Measurements from ENCODE around the gene XYLT1. TPM values are rescaled to one million over a fixed set of nuclear protein-coding genes. Genes with fewer than 3 reads are reported as not detected.

The XYLT1 gene
- total RNA-seq, 2 donors from 2014 or later: 5.1 to 19.3 TPM

DNA sequence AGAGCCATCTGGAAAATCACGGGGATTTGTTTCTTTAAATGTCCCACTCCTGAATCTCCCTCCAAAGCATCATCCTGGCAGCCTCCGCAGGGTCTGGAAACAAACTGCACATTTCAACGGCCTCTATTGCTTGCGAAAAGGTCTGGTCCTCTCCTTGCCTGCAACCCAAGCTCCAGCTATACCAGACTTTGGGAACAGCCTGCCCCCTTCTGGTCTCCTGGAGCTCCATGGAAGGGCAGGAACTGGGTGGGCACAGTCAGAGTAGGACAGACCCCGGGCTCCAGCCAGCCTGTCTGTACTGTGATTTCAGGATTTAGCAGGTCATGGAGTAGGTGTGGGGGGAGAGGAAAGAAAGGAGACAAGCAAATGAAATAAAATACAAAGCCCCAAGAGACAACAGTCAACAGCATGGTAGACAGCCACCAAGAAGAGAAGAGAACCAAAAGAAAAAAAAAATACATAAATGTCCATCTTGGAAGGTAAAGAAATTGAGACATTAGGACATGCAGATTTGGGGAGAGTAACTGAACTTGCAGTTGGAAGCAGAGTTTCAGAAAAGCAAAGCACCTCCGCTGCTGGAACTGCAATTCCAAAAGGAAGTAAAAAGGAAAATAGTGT lies 2.7 kb downstream of the XYLT1 start:
- H3K4me3 ChIP-seq: peak overlapping the region in 1 of 2 donors; percentile 50
- H3K36me3 ChIP-seq: no peaks in the 10 kb centered on the region
- intact Hi-C loops (cut with DNase I): loop anchor here (5.0 to 10.0 kb wide), 6 partner anchors 56 to 603 kb away; no protein-coding TSS in a partner anchor
- H3K27ac ChIP-seq: no peak overlapping the region
- DNase-seq (ENCODE audit: low spot score): peak; percentile 66
- TF ChIP-seq POLR2A (IDR thresholded peaks at IDR 0.05): no peak
- TF ChIP-seq, protein P1, sequence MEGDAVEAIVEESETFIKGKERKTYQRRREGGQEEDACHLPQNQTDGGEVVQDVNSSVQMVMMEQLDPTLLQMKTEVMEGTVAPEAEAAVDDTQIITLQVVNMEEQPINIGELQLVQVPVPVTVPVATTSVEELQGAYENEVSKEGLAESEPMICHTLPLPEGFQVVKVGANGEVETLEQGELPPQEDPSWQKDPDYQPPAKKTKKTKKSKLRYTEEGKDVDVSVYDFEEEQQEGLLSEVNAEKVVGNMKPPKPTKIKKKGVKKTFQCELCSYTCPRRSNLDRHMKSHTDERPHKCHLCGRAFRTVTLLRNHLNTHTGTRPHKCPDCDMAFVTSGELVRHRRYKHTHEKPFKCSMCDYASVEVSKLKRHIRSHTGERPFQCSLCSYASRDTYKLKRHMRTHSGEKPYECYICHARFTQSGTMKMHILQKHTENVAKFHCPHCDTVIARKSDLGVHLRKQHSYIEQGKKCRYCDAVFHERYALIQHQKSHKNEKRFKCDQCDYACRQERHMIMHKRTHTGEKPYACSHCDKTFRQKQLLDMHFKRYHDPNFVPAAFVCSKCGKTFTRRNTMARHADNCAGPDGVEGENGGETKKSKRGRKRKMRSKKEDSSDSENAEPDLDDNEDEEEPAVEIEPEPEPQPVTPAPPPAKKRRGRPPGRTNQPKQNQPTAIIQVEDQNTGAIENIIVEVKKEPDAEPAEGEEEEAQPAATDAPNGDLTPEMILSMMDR (IDR thresholded peaks at IDR 0.05): peak; percentile 34 to 78 (median 74)
- 28% methylated on average over 6 of the region's 6 CpGs for WGBS
- H3K4me1 ChIP-seq (replicated peaks): no peaks in the 10 kb centered on the region
- H3K27me3 ChIP-seq (replicated peaks; ENCODE audit: insufficient read depth): no peaks in the 10 kb centered on the region
- no peaks in the 10 kb centered on the region for H3K9me3 ChIP-seq

DNA sequence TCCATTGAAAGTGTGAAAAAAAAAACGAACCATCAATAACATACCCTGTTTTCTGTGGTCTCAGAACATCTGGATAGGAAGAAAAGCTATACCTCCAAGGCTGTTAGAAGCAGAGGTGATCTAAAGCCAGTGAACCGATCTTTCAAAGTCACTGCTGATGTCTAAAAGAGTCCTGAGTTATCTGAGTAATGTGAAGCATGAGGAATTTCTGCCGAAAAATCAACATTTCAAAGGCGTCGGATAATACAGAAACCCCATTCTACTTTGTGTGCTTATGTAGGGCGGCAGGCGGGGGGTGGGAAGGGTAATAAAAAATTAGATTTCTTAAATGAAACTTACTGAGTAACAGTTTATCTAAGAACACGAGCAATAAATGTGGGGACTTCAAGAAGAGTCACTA lies 3.9 kb downstream of the XYLT1 start:
- TF ChIP-seq, protein P1 (IDR thresholded peaks at IDR 0.05): no peak
- TF ChIP-seq POLR2A (IDR thresholded peaks at IDR 0.05) (no peak), POLR2AphosphoS5 (IDR thresholded peaks at IDR 0.05) (no peak)
- no peaks in the 10 kb centered on the region for H3K9me3 ChIP-seq
- no peaks in the 10 kb centered on the region for H3K27me3 ChIP-seq (replicated peaks; ENCODE audit: insufficient read depth)
- H3K4me1 ChIP-seq (replicated peaks): no peaks in the 10 kb centered on the region
- intact Hi-C loops (cut with DNase I): loop anchor here (5.0 to 10.0 kb wide), 6 partner anchors 55 to 602 kb away; no protein-coding TSS in a partner anchor
- no peak overlapping the region for H3K4me3 ChIP-seq
- H3K27ac ChIP-seq: peak overlapping the region in 1 of 2 donors; percentile 8
- H3K36me3 ChIP-seq: no peaks in the 10 kb centered on the region
- WGBS: 63% methylated on average over 8 of the region's 8 CpGs
- no peak for DNase-seq (ENCODE audit: low spot score)

DNA sequence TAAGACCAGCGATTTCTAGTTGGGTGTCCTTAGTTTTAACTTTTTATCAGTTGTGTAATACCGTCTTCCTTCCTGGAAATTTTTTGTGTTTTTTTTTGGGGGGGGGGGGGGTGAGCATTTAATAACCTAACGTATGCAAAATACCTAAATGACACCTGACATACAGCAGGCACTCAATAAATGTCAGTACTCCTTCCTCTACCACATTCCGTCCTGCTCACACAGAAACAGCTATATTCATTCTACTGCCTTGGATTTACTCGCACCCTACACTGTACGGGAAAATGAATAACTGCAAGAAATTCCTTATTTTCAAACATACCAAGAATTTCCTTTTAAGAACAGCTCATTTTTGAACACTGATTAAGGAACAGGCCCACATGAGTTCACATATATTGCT lies 5.3 kb downstream of the XYLT1 start:
- Histone ChIP-seq H3K4me3 (no peak overlapping the region), H3K9me3 (no peaks in the 10 kb centered on the region), H3K36me3 (no peaks in the 10 kb centered on the region), H3K4me1 (replicated peaks) (no peaks in the 10 kb centered on the region), H3K27ac (no peak overlapping the region), H3K27me3 (replicated peaks; ENCODE audit: insufficient read depth) (no peaks in the 10 kb centered on the region)
- 93% methylated on average over 6 of the region's 6 CpGs for WGBS
- TF ChIP-seq, protein P1 (IDR thresholded peaks at IDR 0.05): no peak
- no peak for TF ChIP-seq POLR2AphosphoS5 (IDR thresholded peaks at IDR 0.05)
- TF ChIP-seq POLR2A (IDR thresholded peaks at IDR 0.05): no peak
- intact Hi-C loops (cut with DNase I): loop anchor here (5.0 to 10.0 kb wide), 6 partner anchors 53 to 601 kb away; no protein-coding TSS in a partner anchor
- DNase-seq (ENCODE audit: low spot score): no peak

DNA sequence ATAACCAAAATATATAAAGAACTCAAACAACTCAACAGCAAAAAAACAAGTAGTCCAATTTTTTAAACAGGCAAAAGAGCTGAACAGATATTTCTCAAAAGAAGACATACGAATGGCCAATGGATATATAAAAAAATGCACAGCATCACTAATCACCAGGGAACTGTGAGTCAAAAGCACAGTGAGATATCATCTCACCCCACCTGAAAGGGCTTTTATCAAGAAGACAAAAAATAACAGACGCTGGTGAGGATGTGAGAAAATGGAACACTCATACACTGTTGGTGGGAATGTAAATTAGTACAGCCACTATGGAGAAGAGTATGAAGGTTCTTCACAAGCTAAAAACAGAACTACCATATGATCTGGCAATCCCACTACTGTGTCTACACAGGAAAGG lies 7.4 kb downstream of the XYLT1 start:
- no peak for DNase-seq (ENCODE audit: low spot score)
- H3K9me3 ChIP-seq: no peaks in the 10 kb centered on the region
- H3K27me3 ChIP-seq (replicated peaks; ENCODE audit: insufficient read depth): no peaks in the 10 kb centered on the region
- no peak overlapping the region for H3K27ac ChIP-seq
- no peaks in the 10 kb centered on the region for H3K4me1 ChIP-seq (replicated peaks)
- intact Hi-C loops (cut with DNase I): loop anchor here (10.0 kb wide), 2 partner anchors 159 to 599 kb away; no protein-coding TSS in a partner anchor
- H3K36me3 ChIP-seq: no peaks in the 10 kb centered on the region
- TF ChIP-seq POLR2A (IDR thresholded peaks at IDR 0.05) (no peak), POLR2AphosphoS5 (IDR thresholded peaks at IDR 0.05) (no peak)
- TF ChIP-seq, protein P1 (IDR thresholded peaks at IDR 0.05): no peak
- no peak overlapping the region for H3K4me3 ChIP-seq
- 85% methylated on average over 2 of the region's 2 CpGs for WGBS
